HG02759 (cell line): Measurements from ENCODE around the gene CDK13.
"Not testable (repeated sequence)": the region's sequence is repeated elsewhere in the genome, so short reads cannot be mapped to it uniquely, and the experiment has no call there.

Experiments used
- ATAC-seq: cut with Tn5 transposase; IDR thresholded peaks from one replicate; pipeline ENCODE4 v1.9.1; 2021; ENCODE audit warnings: mild to moderate bottlenecking, moderate library complexity; ENCODE audit not compliant: unreplicated experiment

Gene CDK13

DNA sequence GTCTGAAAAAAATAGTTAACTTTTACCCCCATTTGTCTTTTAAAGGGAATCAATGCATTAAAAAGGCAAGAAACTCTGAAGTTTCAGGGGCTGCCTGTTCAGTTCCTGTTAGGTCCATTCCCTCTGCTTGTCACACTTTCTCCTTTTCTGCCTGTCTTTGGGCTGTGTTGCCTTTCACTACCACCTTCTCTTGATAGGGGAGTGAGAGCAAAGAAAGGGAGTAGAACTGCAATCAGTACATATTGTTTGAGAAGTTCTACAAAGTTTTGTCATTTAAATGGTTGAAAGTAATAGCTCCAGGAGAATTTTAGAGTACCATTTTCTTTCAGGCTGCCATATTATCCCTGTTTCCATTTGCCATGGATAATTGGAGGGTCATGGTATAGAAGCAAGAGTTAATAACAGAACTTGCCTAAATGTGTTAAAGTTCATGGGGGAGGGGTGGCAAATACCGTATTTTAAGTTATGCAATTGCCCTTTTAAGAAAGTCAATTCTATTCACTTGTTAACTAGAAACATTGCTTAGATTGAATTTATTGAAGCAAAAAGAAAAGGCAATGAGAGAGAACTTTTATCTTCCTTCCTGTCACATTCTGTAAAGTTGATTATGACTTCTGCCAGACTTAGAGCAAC, 145.8 kb downstream of the CDK13 start:
- ATAC-seq: no peak

DNA sequence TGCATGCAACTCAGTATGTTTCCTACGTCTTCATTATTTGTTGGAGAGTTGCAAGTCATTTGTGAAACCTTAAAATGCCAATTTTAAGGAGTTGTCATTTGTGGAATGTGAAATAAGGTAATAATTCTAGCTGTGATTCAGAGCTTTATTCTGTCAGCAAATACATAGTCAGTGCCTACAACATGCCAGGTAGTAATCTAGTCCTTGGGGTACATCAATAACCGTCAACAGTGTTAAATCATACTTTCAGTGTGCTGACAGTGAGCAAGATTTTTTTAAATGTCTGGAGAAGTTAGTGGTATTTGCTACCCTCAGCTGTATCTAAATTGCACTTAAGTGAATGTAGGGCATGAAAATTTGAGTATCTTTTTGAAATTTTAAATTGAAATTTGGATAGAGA, 147.7 kb downstream of the CDK13 start:
- no peak for ATAC-seq

DNA sequence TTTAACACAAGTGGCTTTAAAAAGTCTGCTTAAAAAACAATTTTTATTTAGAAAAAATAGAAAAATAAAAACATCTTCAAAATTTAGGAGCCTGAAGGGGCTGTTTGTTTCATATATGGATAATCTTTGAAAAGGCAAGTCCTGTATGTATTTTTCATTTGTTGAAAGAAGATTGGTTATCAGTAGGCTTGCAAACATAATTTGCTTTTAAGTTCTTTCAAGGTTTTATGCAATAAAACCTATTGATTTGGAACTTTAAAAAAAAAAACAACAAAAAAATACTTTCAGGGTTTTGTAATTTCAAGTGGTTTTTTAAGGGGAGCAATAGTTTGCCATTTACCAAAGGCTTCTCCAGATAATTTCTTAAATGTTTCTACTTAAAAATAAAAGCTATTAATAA, 148.8 kb downstream of the CDK13 start:
- ATAC-seq: no peak

DNA sequence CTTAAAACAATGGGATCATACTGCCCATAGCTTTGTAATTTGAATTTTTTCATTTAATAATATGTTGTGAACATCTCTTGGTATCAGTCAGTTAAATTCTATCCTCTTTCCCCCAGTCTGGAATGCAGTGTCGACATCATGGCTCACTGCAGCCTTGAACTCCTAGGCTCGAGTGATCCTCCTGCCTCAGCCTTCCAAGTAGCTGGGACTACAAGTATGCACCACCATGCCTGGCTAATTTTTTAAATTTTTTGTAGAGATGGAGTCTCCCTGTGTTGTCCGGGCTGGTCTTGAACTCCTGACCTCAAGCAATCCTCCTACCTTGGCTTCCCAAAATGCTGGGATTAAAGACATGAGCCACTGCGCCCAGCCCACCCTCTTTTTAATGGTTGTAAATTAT, 149.8 kb downstream of the CDK13 start:
- no peak for ATAC-seq

DNA sequence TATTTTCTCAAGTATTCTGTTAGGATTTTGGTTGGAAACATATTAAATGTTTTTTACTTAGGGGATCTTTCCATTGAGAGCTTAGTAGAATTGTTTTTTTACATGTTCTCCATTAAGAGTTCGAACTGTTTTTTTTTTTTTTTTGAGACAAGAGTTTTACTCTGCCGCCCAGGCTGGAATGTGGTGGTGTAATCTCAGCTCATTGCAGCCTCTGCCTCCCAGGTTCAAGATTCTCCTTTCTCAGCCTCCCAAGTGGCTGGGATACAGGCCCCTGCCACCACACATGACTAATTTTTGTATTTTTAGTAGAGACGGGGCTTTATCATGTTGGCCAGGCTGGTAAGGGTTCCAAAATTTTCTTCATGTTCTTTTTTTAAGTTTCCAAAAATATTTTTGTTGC, 151.1 kb downstream of the CDK13 start:
- no peak for ATAC-seq

DNA sequence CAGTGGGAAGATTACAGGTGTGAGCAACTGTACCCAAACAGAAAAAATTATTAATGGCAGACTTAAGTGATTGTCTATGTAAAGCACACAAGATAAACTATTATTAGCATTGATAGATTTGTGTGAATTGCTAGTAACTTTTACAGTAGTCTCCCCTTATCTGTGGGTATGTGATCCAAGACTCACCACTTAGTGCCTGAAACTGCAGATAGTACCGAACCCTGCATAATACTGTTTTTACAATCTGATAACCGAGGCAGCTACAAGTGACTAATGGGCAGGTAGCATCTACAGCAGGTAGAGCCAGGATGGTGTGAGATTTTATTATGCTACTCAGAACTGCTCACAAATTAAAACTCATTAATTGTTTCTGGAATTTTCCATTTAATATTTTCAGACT, 152.8 kb downstream of the CDK13 start:
- no peak for ATAC-seq

DNA sequence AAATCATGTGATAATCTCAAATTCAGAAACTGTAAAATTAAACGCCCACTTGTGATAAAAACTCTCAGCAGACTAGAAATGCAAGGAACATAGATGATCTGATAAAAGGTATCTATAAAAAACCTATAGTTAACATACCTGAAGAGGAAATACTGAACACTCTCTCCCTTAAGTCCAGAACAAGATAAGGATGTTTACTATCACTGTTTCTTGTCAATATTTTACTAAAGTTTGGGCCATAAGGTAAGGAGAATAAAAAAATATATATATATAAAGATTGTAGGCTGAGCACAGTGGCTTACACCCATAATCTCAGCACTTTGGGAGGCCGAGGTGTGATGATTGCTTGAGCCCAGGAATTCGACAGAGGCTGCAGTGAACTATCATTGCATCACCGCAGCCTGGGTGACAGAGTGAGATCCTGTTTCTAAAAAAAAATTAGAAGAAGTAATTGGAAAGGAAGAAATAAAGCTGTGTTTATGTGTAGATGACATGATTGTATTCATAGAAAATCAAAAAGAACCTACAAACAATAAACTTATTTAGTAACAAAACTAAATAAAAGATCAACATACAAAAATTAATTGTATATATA, 155.9 kb downstream of the CDK13 start:
- ATAC-seq: no peak

DNA sequence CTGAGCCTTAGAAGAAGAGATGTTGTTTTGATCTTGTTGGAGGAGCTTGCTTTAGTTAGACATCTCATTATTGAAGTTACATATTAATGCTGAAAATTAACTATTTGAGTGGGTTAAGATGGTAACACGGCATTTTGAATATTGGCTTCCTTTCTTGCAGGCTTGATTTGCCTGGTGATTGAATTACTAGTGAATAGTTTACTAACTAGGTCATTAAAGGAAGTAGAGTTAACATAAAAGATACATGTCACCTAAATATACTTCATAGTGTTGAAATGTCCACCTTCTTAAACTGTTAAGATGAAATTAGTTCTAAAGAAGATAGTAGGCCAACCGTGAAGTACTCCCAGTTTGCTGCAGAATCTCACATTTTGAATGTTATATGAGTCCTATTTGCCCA, 165.9 kb downstream of the CDK13 start:
- no peak for ATAC-seq

DNA sequence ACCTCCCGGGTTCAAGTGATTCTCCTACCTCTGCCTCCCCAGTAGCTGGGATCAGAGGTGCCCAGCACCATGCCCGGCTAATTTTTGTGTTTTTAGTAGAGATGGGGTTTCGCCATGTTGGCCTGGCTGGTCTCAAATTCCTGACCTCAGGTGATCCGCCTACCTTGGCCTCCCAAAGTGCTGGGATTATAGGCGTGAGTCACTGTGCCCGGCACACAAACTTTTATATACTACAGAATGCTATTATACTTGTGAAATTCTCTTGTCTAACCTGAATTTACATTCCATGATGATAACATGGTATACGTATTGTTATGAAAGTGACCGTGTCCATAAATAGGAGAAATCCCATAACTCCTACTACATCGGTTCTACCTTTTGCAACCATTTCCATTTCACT, 167.1 kb downstream of the CDK13 start:
- not testable (repeated sequence) for ATAC-seq

DNA sequence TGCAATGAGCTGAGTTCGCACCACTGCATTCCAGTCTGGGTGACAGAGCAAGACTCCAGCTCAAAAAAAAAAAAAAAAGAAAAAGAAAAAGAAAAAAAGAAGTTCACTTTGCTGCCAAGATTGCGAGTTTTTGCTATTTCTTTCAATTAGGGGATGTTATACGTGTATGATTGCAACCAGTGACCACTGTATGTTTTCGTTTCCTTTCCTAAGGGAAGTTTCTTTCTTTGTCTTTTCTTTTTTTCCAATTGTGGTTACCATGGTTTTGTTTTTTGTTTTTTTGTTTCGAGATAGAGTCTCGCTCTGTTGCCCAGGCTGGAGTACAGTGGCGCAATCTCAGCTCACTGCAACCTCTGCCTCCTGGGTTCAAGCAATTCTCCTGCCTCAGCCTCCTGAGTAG, 168.1 kb downstream of the CDK13 start:
- not testable (repeated sequence) for ATAC-seq

DNA sequence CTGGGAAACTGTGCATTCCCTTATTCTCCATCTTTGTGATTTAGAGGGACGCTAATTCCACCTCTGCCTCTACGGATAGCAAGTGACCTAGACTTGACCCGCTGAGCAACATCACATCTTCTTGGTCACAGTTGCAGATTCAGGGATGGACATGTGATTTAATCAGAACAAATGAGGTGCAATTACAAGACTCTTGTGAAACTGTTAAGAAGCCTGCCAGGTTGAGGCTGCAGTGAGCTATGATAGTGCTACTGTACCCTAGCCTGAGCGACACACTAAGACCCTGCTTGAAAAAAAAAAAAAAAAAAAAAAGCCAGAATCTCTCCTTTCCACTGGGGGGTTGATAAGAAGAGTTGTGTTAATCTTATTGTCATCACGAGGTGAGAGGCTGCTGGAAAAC, 170.0 kb downstream of the CDK13 start:
- ATAC-seq: no peak

DNA sequence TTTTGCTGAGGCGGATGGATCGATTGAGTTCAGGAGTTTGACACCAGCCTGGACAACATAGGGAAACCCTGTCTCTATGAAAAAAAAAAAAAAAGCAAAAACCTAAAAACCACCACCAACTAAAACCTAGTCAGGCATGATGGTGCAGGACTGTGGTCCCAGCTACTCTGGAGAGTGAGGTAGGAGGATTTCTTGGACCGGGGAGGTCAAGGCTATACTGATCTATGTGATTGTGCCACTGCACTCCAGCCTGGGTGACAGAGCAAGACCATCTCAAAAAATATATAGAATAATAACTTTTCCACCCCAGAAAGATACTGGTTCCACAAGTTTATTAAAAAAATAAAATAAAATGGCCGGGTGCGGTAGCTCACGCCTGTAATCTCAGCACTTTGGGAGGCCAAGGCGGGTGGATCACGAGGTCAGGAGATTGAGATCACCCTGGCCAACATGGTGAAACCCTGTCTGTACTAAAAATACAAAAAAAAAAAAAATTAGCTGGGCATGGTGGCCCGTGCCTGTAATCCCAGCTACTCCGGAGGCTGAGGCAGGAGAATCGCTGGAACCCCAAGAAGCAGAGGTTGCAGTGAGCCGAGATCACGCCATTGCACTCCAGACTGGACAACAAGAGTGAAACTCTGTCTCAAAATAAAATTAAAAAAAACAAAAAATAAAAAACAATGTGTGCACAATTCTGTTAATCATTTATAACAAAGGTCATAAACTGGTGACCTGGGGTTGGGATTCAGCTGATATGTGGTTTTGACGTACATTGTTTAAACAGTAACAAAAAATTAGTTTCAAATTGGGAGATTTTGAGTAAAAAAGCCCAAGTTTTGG, 172.3 kb downstream of the CDK13 start:
- not testable (repeated sequence) for ATAC-seq

DNA sequence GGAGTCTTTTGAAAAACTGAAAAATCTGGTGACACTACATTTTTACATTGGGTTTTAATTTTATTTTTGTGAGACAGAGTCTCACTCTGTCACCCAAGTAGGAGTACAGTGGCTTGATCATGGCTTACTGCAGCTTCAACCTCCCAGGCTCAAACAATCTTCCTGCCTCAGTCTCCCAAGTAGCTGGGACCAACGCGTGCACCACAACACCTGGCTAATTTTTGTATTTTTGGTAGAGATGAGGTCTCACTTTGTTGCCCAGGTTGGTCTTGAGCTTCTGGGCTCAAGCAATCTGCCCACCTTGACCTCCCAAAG, 172.8 kb downstream of the CDK13 start:
- no peak for ATAC-seq

DNA sequence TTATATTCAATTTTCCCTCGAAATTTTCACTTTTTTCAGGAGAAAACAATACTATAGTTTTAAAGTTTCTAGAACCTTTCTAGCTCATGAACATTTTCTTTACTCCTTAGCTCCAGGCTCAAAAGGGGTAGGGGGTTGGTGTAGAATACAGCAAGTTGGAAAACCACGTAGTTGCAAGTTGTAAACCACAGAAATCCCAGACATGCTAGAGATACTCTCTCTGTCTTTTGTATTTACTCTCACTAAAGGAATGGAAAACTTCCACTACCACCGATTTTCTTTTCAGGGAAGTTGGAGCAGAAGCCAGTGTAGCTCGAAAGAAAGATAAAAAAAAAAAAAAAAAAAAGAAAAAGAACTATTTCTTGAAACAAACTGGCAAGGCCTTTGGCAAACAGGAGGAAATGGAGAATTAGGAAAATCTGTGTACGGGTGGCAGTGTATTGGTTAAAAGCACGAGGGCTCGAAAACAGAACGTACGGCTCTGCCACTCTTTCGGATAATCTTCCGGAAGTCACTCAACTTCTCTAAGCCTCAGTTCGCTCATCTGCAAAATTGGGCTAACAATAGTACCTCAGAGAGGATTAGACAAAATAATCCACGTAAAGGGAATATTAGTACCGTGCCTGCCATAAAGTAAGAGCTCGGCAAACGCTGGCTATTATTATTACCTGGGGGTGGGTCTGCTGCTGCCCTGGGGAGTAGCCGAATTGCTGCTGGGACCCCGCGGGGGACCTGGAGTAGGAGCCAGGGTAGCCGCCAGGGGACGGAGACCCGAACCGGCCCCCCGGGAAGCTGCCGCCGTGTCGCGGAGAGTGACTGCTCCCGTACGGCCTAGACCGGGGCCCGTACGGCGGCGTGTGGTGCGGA, 183.7 kb downstream of the CDK13 start:
- ATAC-seq: peak; percentile 3

DNA sequence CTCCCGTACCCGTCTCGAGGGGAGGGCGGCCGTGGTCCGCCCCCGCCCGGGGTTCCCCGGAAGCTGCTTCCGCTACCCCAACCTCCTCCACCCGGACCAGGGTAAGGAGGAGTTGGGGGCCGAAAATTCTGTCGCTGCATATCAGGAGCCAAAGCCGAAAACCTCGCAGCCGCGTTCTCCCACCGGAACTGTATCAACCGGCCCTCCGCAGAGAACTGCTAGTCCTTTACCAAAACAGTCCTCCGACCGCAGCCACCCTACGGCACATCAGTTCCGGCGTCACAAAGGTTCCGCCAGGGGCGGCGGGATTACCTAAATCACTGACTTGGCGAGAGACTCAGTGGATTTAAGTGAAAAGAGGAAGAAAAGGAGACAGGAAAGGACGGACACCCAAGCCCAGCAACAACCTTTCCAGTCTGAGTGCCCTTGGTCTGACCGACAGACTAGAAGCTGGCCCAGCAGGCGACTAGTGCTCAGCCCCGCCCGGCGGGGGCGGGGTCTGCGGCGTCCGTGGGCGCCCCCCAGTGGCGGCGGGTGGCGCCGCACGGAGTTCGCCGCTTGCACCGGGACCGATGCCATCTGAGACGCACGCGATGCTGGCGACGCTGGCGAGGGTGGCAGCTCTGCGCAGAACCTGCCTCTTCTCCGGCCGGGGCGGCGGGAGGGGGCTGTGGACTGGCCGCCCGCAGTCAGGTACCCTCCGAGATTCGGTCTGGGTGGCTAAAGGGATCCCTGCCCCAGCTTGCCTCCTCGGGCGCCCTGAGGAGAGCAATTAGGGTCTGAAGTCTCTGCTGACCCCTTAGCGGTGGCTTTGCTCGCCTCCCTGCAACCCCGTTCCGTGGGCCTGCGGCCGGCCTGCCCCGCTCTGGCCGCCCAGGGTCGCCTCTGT, 184.6 kb downstream of the CDK13 start, which contains the start of the genes MPLKIP and SUGCT:
Gene MPLKIP (minus strand): TSS at position 195 of the 889 bp plus-strand sequence. CDS start 55 bp downstream, at position 140.
Gene SUGCT (plus strand): TSS at position 578 of the 889 bp plus-strand sequence.
- ATAC-seq: peak; percentile 91

DNA sequence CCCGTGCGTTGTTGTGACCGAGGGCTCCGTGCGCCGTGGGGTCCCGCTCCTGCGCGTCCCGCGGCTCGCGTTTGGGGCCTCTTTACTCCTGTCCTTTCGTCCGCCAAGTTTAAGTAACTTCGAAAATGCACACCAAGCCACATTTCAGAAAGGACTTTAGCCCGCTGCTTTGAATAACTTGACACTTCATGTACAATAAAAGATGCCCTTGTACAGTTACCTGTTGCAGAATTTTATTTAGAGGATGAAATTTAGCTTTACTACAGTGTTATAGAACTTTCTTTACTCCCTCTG, 185.2 kb downstream of the CDK13 start:
- ATAC-seq: no peak

DNA sequence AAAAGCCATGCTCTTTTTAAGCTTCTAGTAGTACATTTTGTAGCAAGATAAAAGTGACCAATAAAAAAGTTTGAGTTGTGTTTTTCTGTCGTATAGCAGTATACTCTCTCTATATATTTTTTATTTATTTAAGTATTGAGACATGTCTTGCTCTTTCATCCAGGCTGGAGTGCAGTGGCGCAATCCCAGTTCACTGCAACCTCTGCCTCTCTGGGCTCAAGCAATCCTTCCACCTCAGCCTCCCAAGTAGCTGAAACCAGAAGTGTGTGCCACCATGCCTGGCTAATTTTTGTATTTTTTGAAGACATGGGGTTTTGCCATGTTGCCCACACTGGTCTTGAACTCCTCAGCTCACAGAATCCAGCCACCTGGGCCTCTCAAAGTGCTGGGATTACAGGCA, 187.5 kb downstream of the CDK13 start:
- ATAC-seq: no peak

DNA sequence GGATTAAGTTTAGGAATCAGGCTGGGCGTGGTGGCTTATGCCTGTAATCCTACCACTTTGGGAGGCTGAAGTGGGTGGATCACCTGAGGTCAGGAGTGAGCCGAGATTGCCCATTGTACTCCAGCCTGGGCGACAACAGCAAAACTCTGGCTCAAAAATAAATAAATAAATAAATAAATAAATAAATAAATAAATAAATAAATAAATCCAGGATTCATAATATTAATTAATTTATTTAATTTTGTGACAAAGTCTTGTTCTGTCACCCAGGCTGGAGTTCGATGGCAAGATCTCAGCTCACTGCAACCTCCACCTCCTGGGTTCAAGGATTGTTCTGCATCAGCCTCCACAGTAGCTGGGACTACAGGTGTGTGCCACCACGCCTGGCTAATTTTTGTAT, 188.9 kb downstream of the CDK13 start:
- no peak for ATAC-seq

DNA sequence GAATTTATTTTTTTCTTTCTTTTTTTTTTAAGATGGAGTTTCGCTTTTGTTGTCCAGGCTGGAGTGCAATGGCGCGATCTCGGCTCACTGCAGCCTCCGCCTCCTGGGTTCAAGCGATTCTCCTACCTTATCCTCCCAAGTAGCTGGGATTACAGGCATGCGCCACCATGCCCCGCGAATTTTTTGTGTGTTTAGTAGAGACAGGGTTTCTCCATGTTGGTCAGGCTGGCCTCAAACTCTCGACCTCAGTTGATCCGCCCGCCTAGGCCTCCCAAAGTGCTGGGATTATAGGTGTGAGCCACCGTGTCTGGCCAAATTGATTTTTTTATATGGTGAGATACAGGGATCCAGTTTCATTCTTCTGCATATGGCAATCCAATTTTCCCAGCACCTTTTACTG, 189.8 kb downstream of the CDK13 start:
- ATAC-seq: not testable (repeated sequence)

DNA sequence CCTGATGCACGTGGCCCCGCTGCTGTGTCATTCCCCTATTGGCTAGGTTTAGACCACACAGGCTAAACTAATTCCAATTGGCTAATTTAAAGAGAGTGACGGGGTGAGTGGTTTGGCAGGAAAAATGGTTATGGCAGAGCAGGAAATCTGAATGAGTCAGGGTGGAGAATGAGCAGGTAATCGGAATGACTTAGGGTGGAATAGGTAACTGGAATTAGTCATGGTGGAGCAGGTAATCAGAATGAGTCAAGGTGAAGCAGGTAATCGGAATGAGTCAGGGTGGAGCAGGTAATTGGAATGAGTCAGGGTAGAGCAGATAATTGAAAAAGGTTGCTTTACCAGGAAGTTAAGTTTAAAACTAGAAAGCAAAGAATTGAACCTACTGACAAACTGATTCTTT, 191.9 kb downstream of the CDK13 start:
- not testable (repeated sequence) for ATAC-seq
